Measurements from ENCODE around the gene XAF1.

DNA sequence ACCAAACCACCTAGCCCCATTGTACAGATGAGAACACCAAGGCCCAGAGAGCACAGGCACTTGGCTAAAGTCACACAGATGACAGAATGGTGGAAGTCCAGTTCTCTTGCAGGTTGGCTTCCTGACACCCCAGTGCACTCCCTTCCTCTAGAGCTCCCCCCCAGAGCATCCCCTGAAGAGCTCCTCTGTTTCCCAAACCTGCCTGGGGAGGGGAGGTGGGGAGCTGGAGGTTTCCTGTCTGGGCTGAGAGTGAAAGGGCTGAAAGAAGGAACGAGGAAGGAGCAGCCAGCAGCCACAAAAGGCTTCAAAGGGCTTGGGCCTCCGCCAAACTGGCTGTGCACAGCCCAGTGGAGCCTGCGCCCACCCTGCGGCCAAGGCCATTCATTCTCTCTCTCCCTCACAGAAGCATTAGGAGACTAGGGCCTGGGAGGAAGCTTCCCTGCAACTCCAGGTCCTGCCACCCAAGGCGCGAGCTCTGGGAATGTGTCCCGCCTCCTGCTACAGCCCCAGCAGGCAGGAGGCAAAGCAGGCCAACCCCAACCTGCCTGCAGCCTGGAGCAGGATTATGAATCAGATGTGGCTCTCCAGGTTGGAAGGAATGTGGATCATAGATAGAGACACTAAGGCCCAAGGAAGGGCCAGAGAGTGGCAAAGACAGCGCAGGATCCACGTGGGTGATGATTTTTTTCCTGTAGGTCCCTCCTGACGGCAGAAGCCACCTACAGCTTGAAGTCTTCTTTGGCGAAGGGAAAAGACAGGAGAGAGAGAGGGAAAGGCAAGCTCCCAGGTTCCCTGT, 43.6 kb upstream of the XAF1 start:
- TF ChIP-seq, protein P1, sequence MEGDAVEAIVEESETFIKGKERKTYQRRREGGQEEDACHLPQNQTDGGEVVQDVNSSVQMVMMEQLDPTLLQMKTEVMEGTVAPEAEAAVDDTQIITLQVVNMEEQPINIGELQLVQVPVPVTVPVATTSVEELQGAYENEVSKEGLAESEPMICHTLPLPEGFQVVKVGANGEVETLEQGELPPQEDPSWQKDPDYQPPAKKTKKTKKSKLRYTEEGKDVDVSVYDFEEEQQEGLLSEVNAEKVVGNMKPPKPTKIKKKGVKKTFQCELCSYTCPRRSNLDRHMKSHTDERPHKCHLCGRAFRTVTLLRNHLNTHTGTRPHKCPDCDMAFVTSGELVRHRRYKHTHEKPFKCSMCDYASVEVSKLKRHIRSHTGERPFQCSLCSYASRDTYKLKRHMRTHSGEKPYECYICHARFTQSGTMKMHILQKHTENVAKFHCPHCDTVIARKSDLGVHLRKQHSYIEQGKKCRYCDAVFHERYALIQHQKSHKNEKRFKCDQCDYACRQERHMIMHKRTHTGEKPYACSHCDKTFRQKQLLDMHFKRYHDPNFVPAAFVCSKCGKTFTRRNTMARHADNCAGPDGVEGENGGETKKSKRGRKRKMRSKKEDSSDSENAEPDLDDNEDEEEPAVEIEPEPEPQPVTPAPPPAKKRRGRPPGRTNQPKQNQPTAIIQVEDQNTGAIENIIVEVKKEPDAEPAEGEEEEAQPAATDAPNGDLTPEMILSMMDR (conservative IDR thresholded peaks at IDR 0.05 in 1 of 2, IDR thresholded peaks at IDR 0.05 in 1 of 2; ENCODE audit: low read depth in 1 of 2, low read length in 2 of 2) = no peak
- TF ChIP-seq EZH2 (IDR thresholded peaks at IDR 0.05; ENCODE audit: low read length, missing control alignments) = no peak

Data from fibroblast of lung (primary cell).